Measurements from ENCODE around the gene ABCA8. TPM values are rescaled to one million over a fixed set of nuclear protein-coding genes. Genes with fewer than 3 reads are reported as not detected.
"Not testable (repeated sequence)": the region's sequence is repeated elsewhere in the genome, so short reads cannot be mapped to it uniquely, and the experiment has no call there.

The ABCA8 gene
- total and polyA plus RNA-seq, 8 donors: 0.88 to 9.8 (median 2.9) TPM

GRCh38 chr17:68961214-68961882 is 6.2 kb upstream of the ABCA8 start:
- TF ChIP-seq CTCF (IDR thresholded peaks at IDR 0.05): no peak
- no peaks in the 10 kb centered on the region for H3K9me3 ChIP-seq
- no peaks in the 10 kb centered on the region for H3K36me3 ChIP-seq
- WGBS, 2 donors: 70 to 74% methylated on average over 9 of the region's 9 CpGs
- no peak overlapping the region for H3K27ac ChIP-seq
- H3K4me1 ChIP-seq: no peaks in the 10 kb centered on the region
- DNase-seq (no peak), FAIRE-seq (no peak), ATAC-seq (no peak)
- no peaks in the 10 kb centered on the region for H3K27me3 ChIP-seq
- H3K4me3 ChIP-seq: no peak overlapping the region
- intact Hi-C loops (cut with DNase I): no loop called here

DNA sequence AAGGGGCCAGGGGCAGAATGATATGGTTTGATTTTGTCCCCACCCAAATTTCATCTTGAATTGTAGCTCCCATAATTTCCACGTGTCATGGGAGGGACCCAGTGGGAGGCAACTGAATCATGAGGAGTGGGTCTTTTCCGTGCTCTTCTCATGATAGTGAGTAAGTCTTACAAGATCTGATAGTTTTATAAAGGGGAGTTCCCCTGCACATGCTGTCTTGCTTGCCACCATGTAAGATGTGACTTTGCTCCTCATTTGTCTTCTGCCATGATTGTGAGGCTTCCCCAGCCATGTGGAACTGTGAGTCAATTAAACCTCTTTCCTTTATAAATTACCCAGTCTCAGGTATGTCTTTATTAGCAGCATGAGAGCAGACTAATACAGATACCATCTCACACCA is 3.9 kb upstream of the ABCA8 start:
- H3K27ac ChIP-seq; H3K27me3 ChIP-seq; H3K36me3 ChIP-seq; H3K4me3 ChIP-seq; H3K9me3 ChIP-seq; H3K4me1 ChIP-seq; FAIRE-seq; intact Hi-C loops (cut with DNase I); ATAC-seq; DNase-seq: not testable (repeated sequence)
- 94 to 95% methylated on average over 2 of the region's 2 CpGs for WGBS, 2 donors

GRCh38 chr17:68957944-68958343 is 2.8 kb upstream of the ABCA8 start:
- Histone ChIP-seq H3K27ac (no peak overlapping the region), H3K36me3 (no peaks in the 10 kb centered on the region), H3K27me3 (no peaks in the 10 kb centered on the region), H3K4me1 (no peaks in the 10 kb centered on the region), H3K9me3 (no peaks in the 10 kb centered on the region), H3K4me3 (no peak overlapping the region)
- 93% methylated on average over 1 of the region's 1 CpG for WGBS, 2 donors
- DNase-seq (no peak), FAIRE-seq (no peak), ATAC-seq (no peak)
- TF ChIP-seq CTCF (IDR thresholded peaks at IDR 0.05): no peak
- intact Hi-C loops (cut with DNase I): no loop called here

- Histone ChIP-seq H3K4me1 (no peaks in the 10 kb centered on the region), H3K4me3 (no peak overlapping the region), H3K27me3 (no peaks in the 10 kb centered on the region), H3K36me3 (no peaks in the 10 kb centered on the region), H3K9me3 (no peaks in the 10 kb centered on the region), H3K27ac (no peak overlapping the region)
- 71 to 84% methylated on average over 4 of the region's 4 CpGs for WGBS, 2 donors
- ATAC-seq (no peak), DNase-seq (no peak), FAIRE-seq (no peak)
- TF ChIP-seq CTCF (IDR thresholded peaks at IDR 0.05): no peak
- intact Hi-C loops (cut with DNase I): no loop called here
These were observed 871 bp downstream of the ABCA8 start for GRCh38 chr17:68954146-68954896.

- Histone ChIP-seq H3K4me3 (no peak overlapping the region), H3K27ac (no peak overlapping the region), H3K36me3 (no peaks in the 10 kb centered on the region), H3K27me3 (no peaks in the 10 kb centered on the region), H3K4me1 (no peaks in the 10 kb centered on the region), H3K9me3 (no peaks in the 10 kb centered on the region)
- WGBS, 2 donors: 90 to 97% methylated on average over 4 of the region's 4 CpGs
- ATAC-seq (no peak), DNase-seq (no peak), FAIRE-seq (no peak)
- intact Hi-C loops (cut with DNase I): no loop called here
- no peak for TF ChIP-seq CTCF (IDR thresholded peaks at IDR 0.05)
These were observed 1.7 kb downstream of the ABCA8 start for GRCh38 chr17:68953340-68953997.

All from pancreas (tissue), 10 donors.